GF-D8 (cell line): Measurements from ENCODE around the gene EIF4A2.

ENCODE experiments used
- DNase-seq: peaks from one replicate; lab custom pipeline; 2025; lab: John Stamatoyannopoulos, UW

Gene EIF4A2

DNA sequence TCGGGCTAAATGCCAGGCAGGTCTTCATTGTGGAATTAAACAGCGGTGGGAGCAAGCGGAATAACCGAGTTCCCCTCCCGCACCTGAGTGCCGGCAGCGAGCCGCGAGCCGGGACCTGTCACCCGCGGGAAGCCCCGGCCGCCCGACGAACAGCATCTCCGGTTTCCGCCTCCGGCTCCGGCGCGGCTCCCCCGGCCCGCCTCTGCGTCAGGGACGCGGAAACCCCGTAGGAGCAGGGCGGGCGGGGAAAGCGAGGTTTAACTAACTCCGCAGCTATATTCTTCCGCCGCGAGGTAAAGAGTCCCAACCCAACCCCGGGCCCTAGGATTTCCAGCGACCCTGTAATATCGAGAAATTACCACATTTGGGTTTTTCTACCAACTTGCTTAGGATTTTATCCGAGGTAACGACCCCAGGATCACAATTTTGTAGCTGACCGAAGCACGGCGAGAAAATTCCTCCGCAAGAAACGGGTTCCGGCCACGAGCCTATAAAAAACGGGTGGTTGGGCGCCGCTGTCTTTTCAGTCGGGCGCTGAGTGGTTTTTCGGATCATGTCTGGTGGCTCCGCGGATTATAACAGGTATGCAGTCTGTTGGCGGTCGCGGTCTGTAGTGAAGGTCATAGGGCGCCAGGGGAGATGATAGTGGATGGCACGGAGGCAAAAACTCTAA is at the start of gene EIF4A2:
Gene EIF4A2, plus strand, starts transcription at position 520 of the 673 bp plus-strand sequence. Its CDS starts 34 bp downstream, at position 554.
- peak; percentile 54 for DNase-seq

DNA sequence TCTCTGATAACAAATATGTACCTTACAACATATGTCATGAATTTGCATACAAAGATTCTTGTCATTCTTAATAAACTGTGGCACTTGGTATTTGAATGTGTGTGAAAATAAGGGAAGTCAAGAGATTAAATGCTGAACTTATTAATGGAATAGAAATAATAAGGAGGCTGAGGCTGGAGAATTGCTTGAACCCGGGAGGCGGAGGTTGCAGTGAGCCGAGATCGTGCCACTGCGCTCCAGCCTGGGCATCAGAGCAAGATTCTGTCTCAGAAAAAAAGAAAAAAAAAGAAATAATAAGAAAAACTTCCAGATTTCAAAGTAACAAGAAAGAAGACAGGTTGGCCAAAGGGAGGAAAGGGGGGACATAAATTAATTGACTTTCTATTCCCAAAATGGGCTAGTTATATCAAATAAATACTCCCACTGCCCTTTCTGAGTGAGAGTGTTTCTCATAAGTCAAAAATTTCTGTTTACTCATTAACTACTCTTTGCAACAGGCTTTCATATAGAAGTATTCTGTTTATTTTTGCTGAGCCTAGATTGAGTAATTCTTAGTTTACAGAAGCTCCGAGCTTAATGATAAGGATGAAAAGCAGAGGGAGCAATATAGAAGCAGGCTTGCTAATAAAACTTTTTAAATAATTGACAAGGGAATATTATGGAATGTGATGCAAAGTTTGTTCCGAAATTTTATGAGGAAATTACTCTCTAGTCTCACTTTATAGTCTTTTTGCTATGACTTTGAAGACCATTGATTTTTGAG is 40.6 kb upstream of the EIF4A2 start:
- no peak for DNase-seq

DNA sequence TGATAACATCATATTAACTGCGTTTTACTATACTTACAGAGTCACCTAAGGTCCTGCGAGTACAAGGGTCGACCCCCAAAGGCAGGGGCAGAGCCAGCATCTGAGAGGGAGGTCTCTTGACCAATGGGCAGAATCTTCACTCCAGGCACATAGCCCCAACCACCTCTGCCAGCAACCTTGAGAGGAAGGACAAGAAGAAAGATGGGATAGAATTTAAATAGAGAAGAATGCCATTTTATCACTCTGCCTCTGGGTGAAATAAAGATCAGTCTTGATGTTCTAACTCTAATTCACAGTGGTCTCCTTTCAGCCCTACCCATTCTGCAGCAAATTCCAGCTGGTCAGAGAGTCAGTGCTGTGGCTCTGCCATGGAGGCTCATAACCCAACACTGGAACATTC is 39.7 kb upstream of the EIF4A2 start:
- DNase-seq = no peak

DNA sequence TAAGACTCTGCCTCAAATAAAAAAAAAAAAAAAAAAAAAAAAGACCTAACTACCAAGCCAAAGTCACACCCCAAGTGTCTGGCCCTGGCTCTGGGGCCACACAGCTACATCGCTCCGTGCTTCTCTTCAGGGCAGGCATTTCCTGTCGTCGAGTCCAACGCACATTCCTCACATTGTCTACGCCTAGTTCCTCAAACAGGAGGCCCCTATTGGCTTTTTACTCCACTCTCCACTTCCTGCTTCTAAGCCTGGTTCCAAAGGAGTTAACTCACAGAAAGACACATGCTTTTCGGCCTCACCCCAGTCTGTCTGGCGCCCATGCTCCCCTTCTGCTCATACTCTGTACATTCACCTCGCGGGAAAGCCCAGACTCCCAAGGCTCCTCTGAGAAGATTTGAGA is 37.4 kb upstream of the EIF4A2 start:
- DNase-seq = peak; percentile 24

DNA sequence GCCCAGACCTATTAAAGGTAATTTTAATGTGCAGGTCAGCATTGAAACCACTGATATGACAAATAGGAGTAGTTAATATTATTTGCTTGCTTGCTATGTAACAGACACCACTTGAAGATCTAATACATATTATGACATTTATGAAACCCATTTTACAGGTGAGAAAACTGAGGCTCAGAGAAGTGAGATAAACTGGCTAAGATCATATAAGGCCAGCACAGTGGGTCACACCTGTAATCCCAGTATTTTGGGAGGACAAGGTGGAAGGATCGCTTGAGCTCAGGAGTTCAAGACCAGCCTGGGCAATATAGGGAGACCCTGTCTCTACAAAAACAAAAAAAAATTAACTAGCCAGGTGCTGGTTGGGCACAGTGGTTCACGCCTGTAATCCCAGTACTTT is 33.1 kb upstream of the EIF4A2 start:
- no peak for DNase-seq

DNA sequence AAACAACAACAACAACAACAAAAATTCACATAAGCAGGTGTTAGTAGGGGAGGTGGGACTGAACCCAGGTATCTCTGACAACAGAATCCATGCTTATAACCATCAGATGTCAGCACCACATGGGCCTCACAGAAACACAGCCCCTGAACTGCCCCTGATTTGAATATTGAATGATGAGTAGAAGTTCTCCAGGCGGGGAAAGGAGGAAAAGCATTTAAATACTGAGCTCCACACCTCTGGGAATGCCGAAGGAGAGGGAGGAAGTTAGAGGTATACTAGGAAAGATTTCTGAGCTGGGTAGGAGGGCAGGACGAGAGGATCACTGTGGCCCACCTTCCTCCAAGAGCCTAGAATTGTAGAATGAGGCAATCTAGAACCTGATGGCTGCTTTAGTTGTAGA is 31.9 kb upstream of the EIF4A2 start:
- no peak for DNase-seq

DNA sequence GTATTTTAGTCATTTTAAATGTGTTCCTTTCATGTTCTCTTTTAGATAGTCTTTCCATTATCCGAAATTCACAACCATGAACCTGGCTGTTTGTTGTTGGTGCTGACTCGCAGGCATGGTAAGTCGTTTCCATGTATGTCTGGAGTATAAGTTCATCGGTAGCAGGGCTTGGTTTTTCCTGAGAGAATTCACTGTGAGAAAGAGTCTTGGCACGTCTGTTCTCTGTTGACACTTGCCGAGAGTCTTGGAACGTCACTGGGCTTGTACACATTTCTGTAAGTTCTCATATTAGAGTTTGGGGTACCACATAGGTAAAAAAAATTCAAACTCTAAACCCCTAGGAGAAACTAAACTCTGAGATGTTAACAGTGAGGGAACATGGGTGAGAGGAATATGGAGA is 29.4 kb upstream of the EIF4A2 start:
- no peak for DNase-seq

DNA sequence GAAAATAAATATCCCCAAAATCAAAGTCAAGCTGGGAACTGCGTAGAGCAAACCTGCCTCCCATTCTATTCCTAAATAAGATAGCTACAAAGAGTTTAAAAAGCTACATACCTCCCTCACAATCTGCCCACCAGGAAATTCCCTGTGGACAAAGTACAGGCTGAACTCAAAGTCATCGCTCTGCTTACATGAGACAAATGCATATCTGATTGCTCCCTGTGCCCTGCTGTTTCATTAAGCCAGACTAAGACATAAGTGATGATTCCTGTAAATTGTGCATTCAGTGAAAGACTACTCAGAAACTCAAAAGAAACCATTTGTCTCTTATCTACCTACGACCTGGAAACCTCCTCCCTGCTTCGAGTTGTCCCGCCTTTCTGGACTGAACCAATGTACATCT is 28.5 kb upstream of the EIF4A2 start:
- DNase-seq = no peak

DNA sequence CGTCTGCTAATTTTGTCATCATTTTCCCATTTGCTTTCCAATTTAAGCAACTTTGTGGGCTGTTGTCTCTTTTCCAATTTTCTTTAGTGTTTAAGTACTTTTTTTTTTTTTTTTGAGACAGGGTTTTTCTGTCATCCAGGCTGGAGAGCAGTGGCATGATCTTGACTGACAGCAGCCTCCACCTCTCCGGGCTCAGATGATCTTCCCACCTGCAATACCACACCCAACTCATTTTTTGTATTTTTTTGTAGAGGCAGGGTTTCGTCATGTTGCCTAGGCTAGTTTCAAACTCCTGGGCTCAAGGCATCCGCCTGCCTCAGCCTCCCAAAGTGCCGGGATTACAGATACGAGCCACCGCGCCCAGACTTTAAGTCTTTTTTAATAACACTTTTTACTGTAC is 26.2 kb upstream of the EIF4A2 start:
- no peak for DNase-seq

DNA sequence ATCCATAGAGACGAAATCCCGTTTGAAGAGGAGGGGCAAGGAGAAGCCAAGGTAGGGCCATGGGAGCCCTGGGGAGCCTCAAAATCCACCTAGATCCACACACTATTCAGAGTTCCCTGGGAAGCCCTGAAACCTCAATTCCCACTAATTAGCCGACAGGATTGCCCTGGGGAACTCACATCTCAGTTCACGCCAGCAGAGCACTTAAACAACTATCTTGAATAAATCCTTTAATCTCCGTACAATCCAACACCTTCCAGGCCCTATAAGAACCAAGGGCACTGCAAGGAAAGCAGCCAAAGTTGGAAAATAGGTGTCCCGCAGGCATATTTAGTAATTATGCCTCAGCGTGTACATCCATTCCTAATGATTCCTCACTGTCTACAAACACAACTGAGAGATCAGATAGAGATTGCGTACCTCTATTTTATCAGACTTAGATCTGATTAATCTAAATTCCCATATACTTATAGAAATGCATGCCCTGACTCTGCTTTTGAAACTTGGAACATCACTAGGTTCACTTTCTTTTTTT is 25.6 kb upstream of the EIF4A2 start:
- no peak for DNase-seq

DNA sequence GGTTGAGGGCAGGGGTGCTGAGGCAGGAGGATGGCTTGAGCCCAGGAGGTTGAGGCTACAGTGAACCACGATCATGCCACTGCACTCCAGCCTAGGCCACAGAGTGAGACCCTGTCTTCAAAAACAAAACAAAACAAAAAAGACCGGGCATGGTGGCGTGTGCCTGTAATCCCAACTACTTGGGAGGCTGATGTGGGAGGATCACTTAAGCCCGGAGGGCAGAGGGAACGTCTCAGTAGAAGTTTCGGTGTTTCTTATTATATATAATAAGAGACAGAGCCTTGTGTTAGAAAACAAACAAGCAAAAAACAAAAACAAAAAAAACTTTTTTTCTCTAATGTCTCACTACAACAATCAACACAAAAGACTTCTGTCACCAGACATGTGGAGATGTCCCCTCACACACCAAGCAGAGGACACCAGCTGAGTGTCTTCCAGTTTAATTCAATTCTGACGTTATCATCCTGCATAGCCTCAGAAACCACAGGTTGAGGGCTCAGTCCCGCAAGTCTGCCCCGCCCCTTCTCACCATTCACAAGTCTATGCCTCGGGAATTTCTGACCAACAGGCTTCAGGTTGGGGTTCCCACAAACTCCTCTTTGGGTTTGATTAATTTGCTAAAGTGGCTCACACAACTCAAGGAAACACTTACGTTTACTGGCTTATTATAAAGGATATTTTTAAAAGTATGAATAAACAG is 24.0 kb upstream of the EIF4A2 start:
- no peak for DNase-seq

DNA sequence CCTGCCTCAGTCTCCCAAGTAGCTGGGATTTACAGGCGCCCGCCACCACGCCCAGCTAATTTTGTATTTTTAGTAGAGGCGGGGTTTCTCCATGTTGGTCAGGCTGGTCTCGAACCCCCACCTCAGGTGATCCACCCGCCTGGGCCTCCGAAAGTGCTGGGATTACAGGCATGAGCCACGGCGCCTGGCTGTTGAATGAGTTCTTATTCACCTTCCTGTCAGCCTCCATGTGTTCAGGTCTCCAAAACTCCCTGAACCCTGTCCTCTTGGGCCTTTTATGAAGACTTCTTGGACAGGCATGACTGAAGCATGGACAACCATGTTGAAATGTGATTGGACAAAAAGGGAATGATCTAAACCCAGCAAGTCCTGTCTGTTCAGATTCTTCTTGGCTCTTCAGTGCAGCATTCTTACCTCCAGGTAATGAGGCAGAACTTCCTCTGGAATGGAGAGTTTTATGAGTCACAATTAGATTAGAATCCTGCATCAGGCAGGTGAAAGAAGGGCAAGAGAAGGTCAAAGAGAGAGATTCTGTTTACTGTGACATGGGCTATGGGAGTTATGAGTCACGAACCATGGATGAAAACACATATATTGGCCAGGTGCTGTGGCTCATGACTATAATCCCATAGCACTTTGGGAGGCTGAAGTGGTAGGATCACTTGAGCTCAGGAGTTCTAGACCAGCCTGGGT is 23.1 kb upstream of the EIF4A2 start:
- no peak for DNase-seq

DNA sequence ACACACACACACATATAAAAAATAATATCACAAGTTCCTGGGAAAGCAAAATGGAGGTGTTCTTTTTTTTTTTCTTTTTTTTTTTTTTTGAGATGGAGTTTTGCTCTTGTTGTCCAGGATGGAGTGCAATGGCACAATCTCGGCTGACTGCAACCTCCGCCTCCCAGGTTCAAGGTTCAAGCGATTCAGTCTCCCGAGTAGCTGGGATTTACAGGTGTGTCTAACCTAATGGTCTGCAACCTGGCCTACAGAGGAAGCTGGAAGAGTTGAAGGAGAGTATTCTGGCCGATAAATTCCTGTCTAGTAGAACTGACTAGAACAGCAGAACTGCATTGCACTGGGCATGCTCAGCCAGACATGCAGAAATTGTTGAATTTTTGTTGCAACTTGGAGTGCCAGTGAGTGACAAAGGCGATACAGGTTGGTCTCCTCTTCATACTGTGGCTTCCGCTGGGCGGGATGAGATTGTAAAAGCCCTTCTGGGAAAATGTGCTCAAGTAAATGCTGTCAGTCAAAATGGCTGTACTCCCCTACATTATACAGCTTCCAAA is 22.4 kb upstream of the EIF4A2 start:
- DNase-seq = no peak

DNA sequence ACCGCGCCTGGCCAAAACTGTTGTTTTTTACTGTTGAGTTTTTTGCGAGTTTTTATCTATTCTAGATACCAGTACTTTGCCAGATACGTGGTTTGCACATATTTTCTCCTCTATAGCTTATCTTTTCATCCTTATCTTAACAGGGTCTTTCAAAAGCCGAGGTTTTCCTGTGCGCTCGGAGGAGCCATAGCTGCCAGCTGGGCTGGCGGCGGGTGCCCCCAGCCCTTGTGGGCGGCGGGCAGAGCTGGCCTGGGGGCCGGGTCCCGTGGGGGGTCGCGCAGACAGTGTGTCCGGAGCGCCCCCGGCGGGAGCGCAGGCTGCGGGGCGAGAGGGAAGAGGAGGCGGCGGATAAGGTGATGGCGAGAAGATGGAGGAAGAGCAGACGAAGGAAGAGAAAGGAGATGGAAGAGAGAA is 11.1 kb upstream of the EIF4A2 start:
- peak; percentile 71 for DNase-seq

DNA sequence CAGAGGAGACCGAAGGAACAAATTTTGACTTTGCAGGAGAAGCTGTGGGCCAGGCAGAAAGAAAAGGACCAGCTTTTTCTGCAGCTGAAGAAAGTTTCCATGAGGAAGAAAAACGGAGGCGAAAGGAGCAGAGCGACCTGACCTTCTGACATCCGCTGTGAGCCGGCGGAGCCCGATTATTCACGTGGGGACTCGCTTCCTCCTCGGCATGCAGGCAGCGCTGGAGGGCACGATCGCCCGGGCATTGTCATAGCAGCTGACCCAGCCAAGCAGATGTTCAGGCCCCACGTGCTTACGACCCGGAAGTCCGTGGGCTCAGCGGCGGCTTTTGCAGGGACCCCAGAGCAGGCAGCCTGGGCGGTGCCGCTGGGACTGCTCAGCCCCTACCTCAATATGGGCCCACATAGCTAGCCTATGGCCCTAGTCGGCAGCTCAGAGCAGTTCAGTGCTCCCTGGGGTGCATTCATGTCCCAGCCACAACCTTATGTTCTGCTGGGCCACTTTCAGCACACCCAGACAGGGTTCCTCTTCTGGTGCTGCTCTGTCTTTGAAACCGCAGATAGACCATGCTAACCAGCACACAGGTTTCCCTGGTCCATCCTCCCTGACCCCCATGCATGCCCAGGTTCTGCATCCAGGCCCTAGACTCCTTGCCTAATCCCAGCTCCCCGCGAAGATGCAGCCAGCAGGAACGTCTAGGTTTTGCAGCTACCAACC is 10.5 kb upstream of the EIF4A2 start:
- DNase-seq = peak; percentile 77

DNA sequence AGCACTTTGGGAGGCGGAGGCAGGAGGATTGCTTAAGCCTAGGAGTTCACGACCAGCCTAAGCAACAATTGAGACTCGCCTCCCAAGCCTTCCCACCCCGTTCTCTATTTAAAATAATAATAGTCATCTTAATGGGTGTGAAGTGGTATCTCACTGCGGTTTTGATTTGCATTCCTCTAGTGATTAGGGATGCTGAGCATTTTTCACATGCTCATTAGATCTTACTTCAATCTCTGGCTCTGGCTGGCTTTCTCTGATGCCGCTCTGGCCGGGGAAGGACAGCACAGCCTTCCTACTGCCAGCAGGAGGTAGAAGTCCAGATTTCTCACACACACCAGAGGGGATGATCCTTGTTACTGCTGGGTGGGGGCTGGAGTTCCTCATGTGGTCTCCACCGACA is 7.4 kb upstream of the EIF4A2 start:
- DNase-seq = no peak

DNA sequence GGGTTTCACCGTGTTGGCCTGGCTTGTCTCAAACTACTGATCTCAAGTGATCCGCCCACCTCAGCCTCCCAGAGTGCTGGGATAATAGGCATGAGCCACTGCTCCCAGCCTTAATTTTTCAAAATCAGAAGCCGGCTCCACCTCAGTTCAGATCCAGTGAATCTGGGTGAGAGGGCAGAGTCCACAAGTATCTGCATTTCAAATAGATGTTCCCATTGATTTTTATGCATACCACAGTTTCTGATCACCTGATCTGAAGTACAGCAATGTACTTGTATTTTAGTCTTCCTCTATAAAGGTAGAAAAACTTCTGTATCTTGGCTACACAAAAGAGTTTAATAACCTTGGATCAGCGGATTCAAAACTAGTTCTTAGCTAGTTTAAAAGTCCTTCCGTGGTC is 4.2 kb upstream of the EIF4A2 start:
- DNase-seq = no peak

DNA sequence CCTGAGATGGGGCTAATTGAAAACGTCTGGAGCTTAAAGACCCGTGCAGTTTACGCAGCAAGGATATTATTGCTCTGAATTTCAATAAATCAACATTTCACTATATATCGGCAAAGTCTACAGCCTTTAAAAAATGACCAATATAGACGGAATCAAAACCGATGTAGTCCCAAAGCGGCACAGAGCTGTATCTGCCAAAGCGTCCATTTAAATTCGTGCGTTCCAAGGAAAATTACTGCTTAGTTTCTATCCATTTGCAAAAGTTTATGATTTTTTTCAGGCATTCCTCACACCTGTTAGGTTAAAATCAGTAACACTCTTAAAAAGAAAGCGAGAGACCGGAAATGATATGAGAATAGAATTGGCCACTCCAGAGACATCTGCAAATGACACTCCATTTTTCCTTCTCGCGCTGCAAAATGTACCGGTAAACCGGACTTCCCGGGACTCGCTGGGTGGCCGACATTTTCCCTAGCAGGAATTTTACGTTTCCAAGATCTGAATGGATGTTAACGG is 777 bp upstream of the EIF4A2 start:
- DNase-seq = no peak

DNA sequence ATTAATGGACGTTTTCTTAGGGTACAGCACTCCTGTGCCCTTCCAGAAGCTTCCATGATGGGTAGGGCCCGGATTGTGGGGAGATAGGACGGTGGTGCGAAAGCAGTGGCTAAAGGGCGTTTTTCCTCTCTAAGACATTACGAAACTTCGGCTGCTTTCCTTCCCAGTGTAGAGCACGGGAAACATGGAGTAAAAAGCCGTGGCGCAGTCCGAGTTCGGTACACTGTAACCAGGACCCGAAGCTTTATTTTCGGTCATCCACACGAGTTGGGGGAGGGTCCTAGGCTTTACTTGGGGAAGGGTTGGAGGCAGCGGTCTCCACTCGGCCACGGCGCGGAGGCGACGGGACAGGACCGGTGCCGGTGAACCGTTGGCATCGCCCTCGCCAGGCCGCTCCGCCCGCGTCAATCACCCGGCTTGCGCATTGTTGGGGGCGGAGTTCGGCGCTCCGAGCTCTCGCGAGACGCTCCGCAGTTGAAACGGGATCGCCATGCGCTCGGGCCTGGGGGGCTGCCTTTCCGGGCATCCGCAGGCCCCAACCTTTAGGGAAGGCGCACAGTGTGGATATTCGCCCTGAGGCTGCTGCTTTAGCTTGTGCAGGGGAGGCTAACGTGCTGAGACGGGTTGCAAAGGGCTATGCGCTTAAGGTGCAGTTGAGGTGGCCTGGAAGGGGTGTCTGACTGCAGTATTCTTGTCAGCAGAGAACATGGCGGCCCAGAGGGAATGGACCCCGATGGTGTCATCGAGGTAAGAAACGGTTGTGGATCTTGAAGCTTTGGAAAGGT is 546 bp downstream of the EIF4A2 start:
- no peak for DNase-seq

DNA sequence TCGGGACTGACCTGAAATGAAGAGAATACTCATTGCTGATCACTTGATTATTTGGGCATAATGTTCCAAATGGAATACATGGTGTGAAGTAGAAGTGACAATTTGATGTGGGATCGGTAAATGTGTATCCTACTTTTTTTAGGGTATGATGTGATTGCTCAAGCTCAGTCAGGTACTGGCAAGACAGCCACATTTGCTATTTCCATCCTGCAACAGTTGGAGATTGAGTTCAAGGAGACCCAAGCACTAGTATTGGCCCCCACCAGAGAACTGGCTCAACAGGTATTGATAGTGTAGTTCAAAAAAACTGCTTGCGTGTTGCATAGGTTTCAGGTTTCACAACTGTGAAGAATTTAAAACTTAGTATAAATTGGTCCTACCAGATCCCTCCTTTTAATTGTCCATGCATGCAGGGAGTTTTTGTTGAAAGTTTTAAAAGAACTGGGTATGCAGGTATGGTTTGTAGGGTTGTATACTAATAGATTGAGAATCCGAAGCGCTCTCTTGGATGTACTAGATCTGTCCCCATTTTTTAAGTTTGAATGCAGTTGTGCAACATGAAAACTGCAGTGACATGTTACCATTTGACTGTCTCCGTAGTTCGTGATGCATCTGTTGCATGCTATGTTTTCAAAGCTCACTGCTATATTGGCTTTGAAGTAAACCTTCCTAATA is 1.6 kb downstream of the EIF4A2 start:
- no peak for DNase-seq
